Body of pancreas (tissue), 4 donors: ENCODE measurements around the gene SLC35F5.

Source experiments
- POLR2A ChIP-seq, 3 donors: fragments of 450-650 bp; IDR thresholded peaks; one replicate each; pipeline ENCODE4 v1.6.1; 2016; ENCODE audit warnings: antibody characterized with exemption in 3 of 3, mild to moderate bottlenecking in 2 of 3
- TF ChIP-seq, protein P1 (sequence below), 7 experiments: fragments of 450-650 bp in 4 of 7; fragments of 200-600 bp in 3 of 7; sonication (generic) in 3 of 7; IDR thresholded peaks; one replicate each; pipeline ENCODE4 v1.5.1; 2016 to 2019; ENCODE audit warnings: antibody characterized with exemption in 7 of 7

- TF ChIP-seq, protein P1, sequence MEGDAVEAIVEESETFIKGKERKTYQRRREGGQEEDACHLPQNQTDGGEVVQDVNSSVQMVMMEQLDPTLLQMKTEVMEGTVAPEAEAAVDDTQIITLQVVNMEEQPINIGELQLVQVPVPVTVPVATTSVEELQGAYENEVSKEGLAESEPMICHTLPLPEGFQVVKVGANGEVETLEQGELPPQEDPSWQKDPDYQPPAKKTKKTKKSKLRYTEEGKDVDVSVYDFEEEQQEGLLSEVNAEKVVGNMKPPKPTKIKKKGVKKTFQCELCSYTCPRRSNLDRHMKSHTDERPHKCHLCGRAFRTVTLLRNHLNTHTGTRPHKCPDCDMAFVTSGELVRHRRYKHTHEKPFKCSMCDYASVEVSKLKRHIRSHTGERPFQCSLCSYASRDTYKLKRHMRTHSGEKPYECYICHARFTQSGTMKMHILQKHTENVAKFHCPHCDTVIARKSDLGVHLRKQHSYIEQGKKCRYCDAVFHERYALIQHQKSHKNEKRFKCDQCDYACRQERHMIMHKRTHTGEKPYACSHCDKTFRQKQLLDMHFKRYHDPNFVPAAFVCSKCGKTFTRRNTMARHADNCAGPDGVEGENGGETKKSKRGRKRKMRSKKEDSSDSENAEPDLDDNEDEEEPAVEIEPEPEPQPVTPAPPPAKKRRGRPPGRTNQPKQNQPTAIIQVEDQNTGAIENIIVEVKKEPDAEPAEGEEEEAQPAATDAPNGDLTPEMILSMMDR (IDR thresholded peaks at IDR 0.05), result no peak
- TF ChIP-seq POLR2A (IDR thresholded peaks at IDR 0.05), result no peak
Measured at GRCh38 chr2:113797237-113797636, 40.8 kb upstream of the SLC35F5 start.
